Ramos (cell line): ENCODE results near the gene GRB10.

Source experiments
- in situ Hi-C: fragments of 300-500 bp; cut with MboI; formaldehyde crosslinking; loops from one replicate; pipeline ENCODE4 v1.14.3; 2022; ENCODE audit warnings: low sequenced_read_pairs; ENCODE audit not compliant: unreplicated experiment

GRB10 gene

GRCh38 chr7:50782375-50783208 is at the start of gene GRB10:
Gene GRB10 (minus strand): TSS chr7:50782896. CDS start chr7:50732322, 50,574 bp downstream.
- in situ Hi-C loops, result no loop called here

GRCh38 chr7:50828801-50829200 is 46.1 kb upstream of the GRB10 start:
- in situ Hi-C loops, result no loop called here

- in situ Hi-C loops, result no loop called here
Observed at GRCh38 chr7:50828116-50828515, 45.4 kb upstream of the GRB10 start.

GRCh38 chr7:50827281-50827680 is 44.6 kb upstream of the GRB10 start:
- in situ Hi-C loops, result no loop called here

GRCh38 chr7:50826371-50827172 is 43.9 kb upstream of the GRB10 start:
- in situ Hi-C loops, result no loop called here

GRCh38 chr7:50825465-50825864 is 42.8 kb upstream of the GRB10 start:
- in situ Hi-C loops, result no loop called here

GRCh38 chr7:50824882-50825281 is 42.2 kb upstream of the GRB10 start:
- in situ Hi-C loops, result no loop called here

GRCh38 chr7:50822706-50823105 is 40.0 kb upstream of the GRB10 start:
- in situ Hi-C loops, result no loop called here

GRCh38 chr7:50822110-50822509 is 39.4 kb upstream of the GRB10 start:
- in situ Hi-C loops, result no loop called here

GRCh38 chr7:50821457-50822008 is 38.8 kb upstream of the GRB10 start:
- in situ Hi-C loops, result no loop called here

- in situ Hi-C loops, result no loop called here
Observed at GRCh38 chr7:50818324-50818723, 35.6 kb upstream of the GRB10 start.

GRCh38 chr7:50817561-50817960 is 34.9 kb upstream of the GRB10 start:
- in situ Hi-C loops, result no loop called here

- in situ Hi-C loops, result no loop called here
Observed at GRCh38 chr7:50815138-50815537, 32.4 kb upstream of the GRB10 start.

- in situ Hi-C loops, result no loop called here
Observed at GRCh38 chr7:50814166-50814565, 31.5 kb upstream of the GRB10 start.

GRCh38 chr7:50812841-50813475 is 30.3 kb upstream of the GRB10 start:
- in situ Hi-C loops, result no loop called here

GRCh38 chr7:50812094-50812493 is 29.4 kb upstream of the GRB10 start:
- in situ Hi-C loops, result no loop called here

GRCh38 chr7:50808282-50808888 is 25.7 kb upstream of the GRB10 start:
- in situ Hi-C loops, result no loop called here

GRCh38 chr7:50807026-50807730 is 24.5 kb upstream of the GRB10 start:
- in situ Hi-C loops, result no loop called here

- in situ Hi-C loops, result no loop called here
Observed at GRCh38 chr7:50806143-50806542, 23.4 kb upstream of the GRB10 start.
